Fibroblast of lung (primary cell): Measurements from ENCODE around the gene P2RY11.

Source experiments
- EZH2 ChIP-seq: IDR thresholded peaks from 2 replicates; pipeline ENCODE4 v1.5.1; 2012; ENCODE audit warnings: low read length, control low read depth, mild to moderate bottlenecking; ENCODE audit errors: missing control alignments
- TF ChIP-seq, protein P1 (sequence below), 2 donors: IDR thresholded peaks in 1 of 2; conservative IDR thresholded peaks in 1 of 2; 1 replicate in 1 of 2; 2 replicates in 1 of 2; pipeline ENCODE4 v1.5.1; 2011 to 2012; ENCODE audit warnings: low read length in 2 of 2, control low read depth in 1 of 2, inconsistent platforms in 1 of 2, low read depth in 1 of 2, mild to moderate bottlenecking in 1 of 2

DNA sequence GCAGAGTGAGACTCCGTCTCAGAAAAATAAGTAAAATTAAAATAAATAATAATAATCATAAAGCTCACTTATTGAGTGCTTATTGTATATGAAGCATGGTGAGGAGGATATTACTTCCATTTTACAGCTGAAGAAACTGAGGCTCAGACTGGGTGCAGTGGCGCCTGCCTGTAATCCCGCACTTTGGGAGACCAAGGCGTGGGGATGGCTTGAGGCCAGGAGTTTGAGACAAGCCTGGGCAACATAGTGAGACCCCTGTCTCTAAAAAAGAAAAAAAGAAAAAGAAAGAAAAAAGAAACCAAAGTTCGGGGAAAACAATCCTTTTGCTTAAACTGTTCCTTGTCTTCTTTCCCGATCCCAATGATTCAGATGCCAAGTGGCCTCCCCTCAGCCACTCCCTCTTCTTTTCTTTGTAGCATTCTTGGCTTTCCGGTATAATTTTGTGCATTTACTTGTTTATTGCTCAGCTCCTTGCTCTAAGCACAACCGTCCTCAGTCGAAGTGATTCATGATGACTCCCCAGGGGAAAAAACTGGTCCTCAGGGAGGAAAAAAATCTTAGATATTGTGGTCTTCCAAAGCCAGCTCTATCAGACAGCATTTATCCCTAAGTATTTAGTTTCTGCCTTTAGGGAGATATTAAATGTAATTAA lies 9.2 kb downstream of the P2RY11 start:
- TF ChIP-seq, protein P1, sequence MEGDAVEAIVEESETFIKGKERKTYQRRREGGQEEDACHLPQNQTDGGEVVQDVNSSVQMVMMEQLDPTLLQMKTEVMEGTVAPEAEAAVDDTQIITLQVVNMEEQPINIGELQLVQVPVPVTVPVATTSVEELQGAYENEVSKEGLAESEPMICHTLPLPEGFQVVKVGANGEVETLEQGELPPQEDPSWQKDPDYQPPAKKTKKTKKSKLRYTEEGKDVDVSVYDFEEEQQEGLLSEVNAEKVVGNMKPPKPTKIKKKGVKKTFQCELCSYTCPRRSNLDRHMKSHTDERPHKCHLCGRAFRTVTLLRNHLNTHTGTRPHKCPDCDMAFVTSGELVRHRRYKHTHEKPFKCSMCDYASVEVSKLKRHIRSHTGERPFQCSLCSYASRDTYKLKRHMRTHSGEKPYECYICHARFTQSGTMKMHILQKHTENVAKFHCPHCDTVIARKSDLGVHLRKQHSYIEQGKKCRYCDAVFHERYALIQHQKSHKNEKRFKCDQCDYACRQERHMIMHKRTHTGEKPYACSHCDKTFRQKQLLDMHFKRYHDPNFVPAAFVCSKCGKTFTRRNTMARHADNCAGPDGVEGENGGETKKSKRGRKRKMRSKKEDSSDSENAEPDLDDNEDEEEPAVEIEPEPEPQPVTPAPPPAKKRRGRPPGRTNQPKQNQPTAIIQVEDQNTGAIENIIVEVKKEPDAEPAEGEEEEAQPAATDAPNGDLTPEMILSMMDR (conservative IDR thresholded peaks at IDR 0.05 in 1 of 2, IDR thresholded peaks at IDR 0.05 in 1 of 2; ENCODE audit: low read depth in 1 of 2, low read length in 2 of 2), result no peak
- no peak for TF ChIP-seq EZH2
